Loucy (cell line): ENCODE measurements around the gene GDA.

Experiments used
- H2AFZ ChIP-seq: fragments of 200-600 bp; sonication (generic); 2 replicates; pipeline ENCODE4 v1.6.0; 2016; ENCODE audit warnings: antibody characterized with exemption, mild to moderate bottlenecking, low read length, moderate library complexity
- H3F3A ChIP-seq: fragments of 200-600 bp; 2 replicates; pipeline ENCODE4 v1.6.0; 2016; ENCODE audit warnings: antibody characterized with exemption, low read depth, mild to moderate bottlenecking
- H3K27me3 ChIP-seq: fragments of 200-600 bp; sonication (generic); 2 replicates; pipeline ENCODE4 v1.6.1; 2014; ENCODE audit warnings: low read length, mild to moderate bottlenecking; ENCODE audit not compliant: insufficient read depth, poor library complexity, severe bottlenecking
- H3K36me3 ChIP-seq: fragments of 200-600 bp; sonication (generic); 2 replicates; pipeline ENCODE4 v1.6.1; 2016; ENCODE audit warnings: low read length; ENCODE audit not compliant: insufficient read depth
- H3K4me1 ChIP-seq: fragments of 200-600 bp; sonication (generic); 2 replicates; pipeline ENCODE4 v1.5.1; 2014; ENCODE audit warnings: low read length, mild to moderate bottlenecking; ENCODE audit not compliant: insufficient read depth, poor library complexity, severe bottlenecking
- H3K4me2 ChIP-seq: fragments of 200-600 bp; sonication (generic); 2 replicates; pipeline ENCODE4 v1.6.0; 2014; ENCODE audit warnings: antibody characterized with exemption, low read length, low read depth, mild to moderate bottlenecking; ENCODE audit not compliant: poor library complexity, severe bottlenecking
- H3K4me3 ChIP-seq: fragments of 200-600 bp; sonication (generic); 2 replicates; pipeline ENCODE4 v1.5.1; 2014; ENCODE audit warnings: low read length, mild to moderate bottlenecking, mixed read lengths; ENCODE audit not compliant: poor library complexity, severe bottlenecking
- H3K79me2 ChIP-seq: fragments of 200-600 bp; sonication (generic); 2 replicates; pipeline ENCODE4 v1.6.1; 2014; ENCODE audit warnings: low read length; ENCODE audit not compliant: insufficient read depth
- H3K9ac ChIP-seq: fragments of 200-600 bp; sonication (generic); 2 replicates; pipeline ENCODE4 v1.6.0; 2014; ENCODE audit warnings: mild to moderate bottlenecking, low read depth, low read length, moderate library complexity; ENCODE audit not compliant: poor library complexity, severe bottlenecking
- H3K9me2 ChIP-seq: fragments of 200-600 bp; sonication (generic); replicated peaks from 2 replicates; pipeline ENCODE4 v1.6.1; 2016; ENCODE audit warnings: low read depth, low read length, mixed read lengths
- H3K9me3 ChIP-seq: fragments of 200-600 bp; sonication (generic); 2 replicates; pipeline ENCODE4 v1.6.1; 2014; ENCODE audit warnings: mild to moderate bottlenecking, antibody characterized with exemption, low read length, low read depth; ENCODE audit not compliant: insufficient read depth
- H4K20me1 ChIP-seq: fragments of 200-600 bp; sonication (generic); 2 replicates; pipeline ENCODE4 v1.6.0; 2014; ENCODE audit warnings: antibody characterized with exemption, low read length, mild to moderate bottlenecking; ENCODE audit not compliant: insufficient read depth, poor library complexity, severe bottlenecking
- EZH2phosphoT487 ChIP-seq: fragments of 200-600 bp; IDR thresholded peaks from 2 replicates; pipeline ENCODE4 v1.6.1; 2018; ENCODE audit warnings: antibody characterized with exemption, mild to moderate bottlenecking, moderate library complexity, borderline replicate concordance
- TF ChIP-seq, protein P1 (sequence below): fragments of 200-600 bp; sonication (generic); conservative IDR thresholded peaks from 2 replicates; pipeline ENCODE4 v1.5.1; 2014; ENCODE audit warnings: mild to moderate bottlenecking, antibody characterized with exemption, low read length

GDA gene

GRCh38 chr9:72155301-72155700, 6.1 kb downstream of the GDA start:
- no peak overlapping the region for H3K9ac ChIP-seq
- H3F3A ChIP-seq: no peaks in the 10 kb centered on the region
- no peaks in the 10 kb centered on the region for H3K27me3 ChIP-seq
- no peak overlapping the region for H2AFZ ChIP-seq
- no peak for TF ChIP-seq EZH2phosphoT487
- TF ChIP-seq, protein P1, sequence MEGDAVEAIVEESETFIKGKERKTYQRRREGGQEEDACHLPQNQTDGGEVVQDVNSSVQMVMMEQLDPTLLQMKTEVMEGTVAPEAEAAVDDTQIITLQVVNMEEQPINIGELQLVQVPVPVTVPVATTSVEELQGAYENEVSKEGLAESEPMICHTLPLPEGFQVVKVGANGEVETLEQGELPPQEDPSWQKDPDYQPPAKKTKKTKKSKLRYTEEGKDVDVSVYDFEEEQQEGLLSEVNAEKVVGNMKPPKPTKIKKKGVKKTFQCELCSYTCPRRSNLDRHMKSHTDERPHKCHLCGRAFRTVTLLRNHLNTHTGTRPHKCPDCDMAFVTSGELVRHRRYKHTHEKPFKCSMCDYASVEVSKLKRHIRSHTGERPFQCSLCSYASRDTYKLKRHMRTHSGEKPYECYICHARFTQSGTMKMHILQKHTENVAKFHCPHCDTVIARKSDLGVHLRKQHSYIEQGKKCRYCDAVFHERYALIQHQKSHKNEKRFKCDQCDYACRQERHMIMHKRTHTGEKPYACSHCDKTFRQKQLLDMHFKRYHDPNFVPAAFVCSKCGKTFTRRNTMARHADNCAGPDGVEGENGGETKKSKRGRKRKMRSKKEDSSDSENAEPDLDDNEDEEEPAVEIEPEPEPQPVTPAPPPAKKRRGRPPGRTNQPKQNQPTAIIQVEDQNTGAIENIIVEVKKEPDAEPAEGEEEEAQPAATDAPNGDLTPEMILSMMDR: no peak
- no peaks in the 10 kb centered on the region for H4K20me1 ChIP-seq
- H3K36me3 ChIP-seq: no peaks in the 10 kb centered on the region
- no peak overlapping the region for H3K4me3 ChIP-seq
- no peak overlapping the region for H3K4me2 ChIP-seq
- H3K9me3 ChIP-seq: no peaks in the 10 kb centered on the region
- H3K4me1 ChIP-seq: no peaks in the 10 kb centered on the region
- H3K79me2 ChIP-seq: no peaks in the 10 kb centered on the region
- no peaks in the 10 kb centered on the region for H3K9me2 ChIP-seq

DNA sequence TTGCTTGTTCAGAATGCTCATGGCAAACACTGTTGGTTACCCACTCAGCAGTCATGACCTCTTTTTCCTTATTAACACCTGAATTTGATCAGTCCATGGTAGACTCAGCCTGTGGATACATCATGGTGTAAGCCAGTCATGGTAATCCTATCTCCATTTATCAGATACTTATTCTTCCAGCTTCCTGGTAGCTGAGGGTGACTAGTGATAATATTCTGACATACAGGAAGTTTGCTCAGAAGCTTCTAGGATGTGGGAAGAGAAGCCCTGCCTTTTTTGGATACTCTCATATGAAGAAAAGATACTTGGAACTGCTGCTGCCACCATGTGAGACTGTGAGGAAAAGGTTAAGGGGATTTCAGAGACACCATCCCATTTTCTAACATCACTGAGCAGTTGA, 7.3 kb downstream of the GDA start:
- Histone ChIP-seq H3K4me2 (no peak overlapping the region), H2AFZ (no peak overlapping the region), H3K36me3 (no peaks in the 10 kb centered on the region), H3K4me1 (no peaks in the 10 kb centered on the region), H3K9ac (no peak overlapping the region), H3K9me2 (no peaks in the 10 kb centered on the region), H3K9me3 (no peaks in the 10 kb centered on the region), H3K79me2 (no peaks in the 10 kb centered on the region), H3F3A (no peaks in the 10 kb centered on the region), H3K27me3 (no peaks in the 10 kb centered on the region), H3K4me3 (no peak overlapping the region), H4K20me1 (no peaks in the 10 kb centered on the region)
- TF ChIP-seq, protein P1: no peak

DNA sequence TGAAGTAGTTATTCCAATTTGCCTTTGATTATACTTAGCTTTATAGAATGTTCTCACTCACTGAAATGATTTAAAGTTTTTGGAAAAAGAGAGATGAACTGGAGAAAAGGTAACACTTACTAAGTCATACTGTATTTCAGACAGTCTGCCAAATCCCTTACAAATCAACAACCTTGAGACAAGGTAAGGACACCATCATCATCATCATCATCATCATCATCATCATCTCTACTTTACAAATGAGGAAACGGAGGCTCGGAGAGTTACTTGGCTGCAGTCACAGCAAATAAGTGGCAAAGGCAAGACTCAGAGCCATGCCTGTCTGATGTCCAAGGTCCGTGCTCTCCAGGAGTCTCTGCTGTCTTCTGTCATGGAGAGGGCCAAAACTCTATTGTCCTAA, 9.4 kb downstream of the GDA start:
- Histone ChIP-seq H4K20me1 (no peaks in the 10 kb centered on the region), H3K79me2 (no peaks in the 10 kb centered on the region), H3K27me3 (no peaks in the 10 kb centered on the region), H3K4me2 (no peak overlapping the region), H3K9ac (no peak overlapping the region), H3K9me2 (no peaks in the 10 kb centered on the region), H2AFZ (no peak overlapping the region), H3K9me3 (no peaks in the 10 kb centered on the region), H3K4me3 (no peak overlapping the region), H3K36me3 (no peaks in the 10 kb centered on the region), H3K4me1 (no peaks in the 10 kb centered on the region), H3F3A (no peaks in the 10 kb centered on the region)
- no peak for TF ChIP-seq EZH2phosphoT487
- TF ChIP-seq, protein P1: no peak
